ENCODE measurements around the gene NACC1.

DNA sequence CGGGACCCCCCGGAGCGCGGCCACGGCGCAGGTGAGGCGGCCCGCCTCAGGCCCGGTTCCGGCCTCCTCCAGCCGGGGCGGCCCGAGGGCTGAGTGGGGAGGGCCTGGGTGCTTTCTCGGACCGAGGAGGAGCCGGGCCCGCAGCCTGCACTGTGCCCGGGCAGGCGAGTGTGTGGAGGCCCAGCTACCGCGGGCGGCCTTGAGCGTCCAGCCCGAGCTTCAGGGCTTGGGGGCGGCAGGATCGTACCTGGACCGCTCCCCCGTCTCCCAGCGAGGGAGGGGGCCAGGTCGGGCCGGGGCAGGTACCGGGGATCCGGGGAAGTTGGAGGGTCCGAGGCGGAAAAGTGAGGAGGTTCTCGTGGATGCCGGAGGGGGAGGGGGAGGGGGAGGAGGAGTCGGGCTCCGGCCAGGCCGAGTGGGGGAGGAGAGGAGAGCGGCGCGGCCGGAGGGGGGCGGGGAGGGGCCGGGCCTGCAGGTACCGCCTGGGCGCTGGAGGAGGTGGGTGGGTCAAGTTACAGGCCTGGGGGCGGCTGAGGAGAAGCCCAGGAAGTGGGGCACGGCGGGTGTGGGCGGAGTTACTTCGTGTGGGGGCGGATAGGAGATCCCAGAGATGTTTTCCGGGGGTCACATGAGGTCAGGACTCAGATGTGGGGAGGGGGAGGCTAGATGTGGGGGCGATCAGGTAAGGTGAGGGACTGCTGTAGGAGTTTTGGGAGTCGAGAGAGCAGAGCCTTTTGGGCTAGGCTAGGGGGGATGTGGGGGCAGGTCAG is 545 bp downstream of the NACC1 start:
- TF ChIP-seq EP300 (IDR thresholded peaks at IDR 0.05; ENCODE audit: low read depth) (no peak), POLR2A (IDR thresholded peaks at IDR 0.05) (no peak)
- TF ChIP-seq, protein P1, sequence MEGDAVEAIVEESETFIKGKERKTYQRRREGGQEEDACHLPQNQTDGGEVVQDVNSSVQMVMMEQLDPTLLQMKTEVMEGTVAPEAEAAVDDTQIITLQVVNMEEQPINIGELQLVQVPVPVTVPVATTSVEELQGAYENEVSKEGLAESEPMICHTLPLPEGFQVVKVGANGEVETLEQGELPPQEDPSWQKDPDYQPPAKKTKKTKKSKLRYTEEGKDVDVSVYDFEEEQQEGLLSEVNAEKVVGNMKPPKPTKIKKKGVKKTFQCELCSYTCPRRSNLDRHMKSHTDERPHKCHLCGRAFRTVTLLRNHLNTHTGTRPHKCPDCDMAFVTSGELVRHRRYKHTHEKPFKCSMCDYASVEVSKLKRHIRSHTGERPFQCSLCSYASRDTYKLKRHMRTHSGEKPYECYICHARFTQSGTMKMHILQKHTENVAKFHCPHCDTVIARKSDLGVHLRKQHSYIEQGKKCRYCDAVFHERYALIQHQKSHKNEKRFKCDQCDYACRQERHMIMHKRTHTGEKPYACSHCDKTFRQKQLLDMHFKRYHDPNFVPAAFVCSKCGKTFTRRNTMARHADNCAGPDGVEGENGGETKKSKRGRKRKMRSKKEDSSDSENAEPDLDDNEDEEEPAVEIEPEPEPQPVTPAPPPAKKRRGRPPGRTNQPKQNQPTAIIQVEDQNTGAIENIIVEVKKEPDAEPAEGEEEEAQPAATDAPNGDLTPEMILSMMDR (IDR thresholded peaks at IDR 0.05) = no peak

Measured in transverse colon (tissue), 3 donors.